ENCODE measurements around the gene LHFPL4. TPM values are rescaled to one million over a fixed set of nuclear protein-coding genes. Genes with fewer than 3 reads are reported as not detected.
"Not testable (repeated sequence)": the region's sequence is repeated elsewhere in the genome, so short reads cannot be mapped to it uniquely, and the experiment has no call there.

The LHFPL4 gene
- total RNA-seq, 2 donors from 2014 or later, result not detected

- H3K9me3 Mint-ChIP-seq; H3K36me3 Mint-ChIP-seq (ENCODE audit: low read depth); H3K4me1 Mint-ChIP-seq; H3K27ac Mint-ChIP-seq; H3K4me3 Mint-ChIP-seq; ATAC-seq (replicated peaks): not testable (repeated sequence)
- peaks cover 30% of the 10 kb centered on the region for H3K27me3 Mint-ChIP-seq
Measured at GRCh38 chr3:9560056-9560455, 6.4 kb upstream of the LHFPL4 start.

DNA sequence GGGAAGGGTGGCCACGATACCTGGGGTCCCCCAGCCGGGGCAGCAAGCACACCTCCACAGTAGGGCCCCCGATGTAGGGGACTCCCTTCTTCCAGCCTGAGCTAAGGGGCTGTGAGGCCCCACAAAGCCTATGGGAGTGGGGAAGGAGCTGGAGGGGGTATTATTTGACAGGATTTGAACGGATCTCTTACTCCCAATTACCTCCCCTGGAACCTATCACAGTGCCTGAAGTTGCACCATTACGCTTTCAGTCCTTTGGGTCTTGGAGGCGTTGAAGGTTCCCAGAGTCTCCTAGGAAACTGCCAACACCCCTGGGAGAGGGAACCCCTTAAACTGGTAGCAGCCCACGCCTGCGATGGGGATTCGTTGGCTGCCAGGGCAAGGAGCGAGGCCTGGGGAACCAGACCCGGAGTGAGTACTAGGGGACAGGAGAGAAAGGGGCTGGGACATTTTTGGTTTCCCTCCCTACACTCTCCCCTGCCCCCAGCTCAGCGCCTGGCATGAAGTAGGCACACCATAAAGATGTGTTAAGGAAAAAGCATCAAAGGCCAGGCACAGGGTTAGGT lies 409 bp upstream of the LHFPL4 start:
- peaks cover 57% of the 10 kb centered on the region for H3K27me3 Mint-ChIP-seq

DNA sequence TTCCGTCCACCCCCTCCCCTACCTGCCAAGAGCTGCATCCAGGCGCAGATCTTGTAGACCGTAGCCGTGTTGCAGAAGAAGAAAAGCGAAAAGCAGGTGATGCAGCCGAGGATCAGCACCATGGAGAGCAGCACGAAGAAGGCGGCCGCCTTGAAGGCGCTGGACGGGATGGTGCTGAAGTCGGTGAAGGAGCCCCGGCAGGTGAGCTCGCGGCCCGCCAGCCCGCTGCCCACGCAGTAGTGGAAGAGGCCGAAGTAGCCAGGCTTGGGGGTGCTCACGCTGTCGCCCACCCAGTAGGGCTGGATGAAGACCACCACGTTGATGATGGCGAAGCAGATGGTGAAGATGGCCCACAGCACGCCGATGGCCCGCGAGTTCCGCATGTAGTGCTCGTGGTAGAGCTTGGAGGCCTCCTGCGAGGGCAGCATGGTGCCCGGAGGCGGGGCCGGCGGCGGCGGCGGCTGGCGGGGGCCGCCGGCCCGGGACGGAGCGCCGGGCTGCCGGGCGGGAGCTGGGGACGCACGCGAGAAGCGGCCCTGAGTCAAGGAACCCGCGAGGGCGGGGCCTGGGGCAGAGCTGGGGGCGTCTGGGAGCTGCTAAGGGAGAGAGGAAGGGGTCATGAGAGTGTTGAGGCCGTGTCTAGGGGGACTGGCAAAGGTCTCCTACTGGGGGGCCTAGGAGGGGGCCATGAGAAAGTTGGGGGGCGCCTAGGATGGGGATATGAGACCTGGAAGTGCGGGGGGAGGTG lies 1.2 kb downstream of the LHFPL4 start:
- H3K4me1 Mint-ChIP-seq, result peaks cover 10% of the 10 kb centered on the region
- H3K27me3 Mint-ChIP-seq, result peaks cover 57% of the 10 kb centered on the region
- H3K4me3 Mint-ChIP-seq, result no peak overlapping the region
- ATAC-seq (replicated peaks), result no peak
- no peak overlapping the region for H3K27ac Mint-ChIP-seq
- peaks cover 7% of the 10 kb centered on the region for H3K9me3 Mint-ChIP-seq
- H3K36me3 Mint-ChIP-seq (ENCODE audit: low read depth), result no peaks in the 10 kb centered on the region

More for the DNA sequence above, 409 bp upstream of the LHFPL4 start:
- Mint-ChIP-seq H3K9me3 (peaks cover 7% of the 10 kb centered on the region), H3K36me3 (ENCODE audit: low read depth) (no peaks in the 10 kb centered on the region), H3K4me1 (peaks cover 10% of the 10 kb centered on the region), H3K27ac (no peak overlapping the region), H3K4me3 (no peak overlapping the region)
- no peak for ATAC-seq (replicated peaks)

- ATAC-seq (replicated peaks), result no peak
- no peak overlapping the region for H3K27ac Mint-ChIP-seq
- peaks cover 7% of the 10 kb centered on the region for H3K9me3 Mint-ChIP-seq
- no peak overlapping the region for H3K4me3 Mint-ChIP-seq
- H3K27me3 Mint-ChIP-seq, result peaks cover 55% of the 10 kb centered on the region
- H3K36me3 Mint-ChIP-seq (ENCODE audit: low read depth), result no peaks in the 10 kb centered on the region
- H3K4me1 Mint-ChIP-seq, result peaks cover 10% of the 10 kb centered on the region
Measured at GRCh38 chr3:9550999-9551398, 2.6 kb downstream of the LHFPL4 start.

DNA sequence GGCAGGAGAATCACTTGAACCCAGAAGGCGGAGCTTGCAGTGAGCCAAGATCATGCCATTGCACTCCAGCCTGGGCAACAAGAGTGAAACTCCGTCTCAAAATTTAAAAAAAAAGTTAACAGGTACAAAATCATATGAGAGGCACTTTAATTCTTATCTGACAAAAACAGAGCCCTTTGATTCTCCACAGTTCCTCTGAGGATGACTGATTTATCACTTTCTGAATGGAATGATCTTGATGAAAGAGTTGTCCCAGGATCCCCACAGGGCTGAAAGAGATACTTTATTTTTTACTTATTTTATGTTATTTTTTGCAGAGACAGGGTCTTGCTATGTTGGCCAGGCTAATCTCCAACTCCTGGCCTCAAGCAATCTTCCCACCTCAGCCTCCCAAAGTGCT lies 4.0 kb downstream of the LHFPL4 start:
- Mint-ChIP-seq H3K4me3 (no peak overlapping the region), H3K9me3 (peaks cover 7% of the 10 kb centered on the region), H3K27ac (no peak overlapping the region), H3K4me1 (peaks cover 10% of the 10 kb centered on the region), H3K27me3 (peaks cover 52% of the 10 kb centered on the region), H3K36me3 (ENCODE audit: low read depth) (no peaks in the 10 kb centered on the region)
- ATAC-seq (replicated peaks), result no peak

DNA sequence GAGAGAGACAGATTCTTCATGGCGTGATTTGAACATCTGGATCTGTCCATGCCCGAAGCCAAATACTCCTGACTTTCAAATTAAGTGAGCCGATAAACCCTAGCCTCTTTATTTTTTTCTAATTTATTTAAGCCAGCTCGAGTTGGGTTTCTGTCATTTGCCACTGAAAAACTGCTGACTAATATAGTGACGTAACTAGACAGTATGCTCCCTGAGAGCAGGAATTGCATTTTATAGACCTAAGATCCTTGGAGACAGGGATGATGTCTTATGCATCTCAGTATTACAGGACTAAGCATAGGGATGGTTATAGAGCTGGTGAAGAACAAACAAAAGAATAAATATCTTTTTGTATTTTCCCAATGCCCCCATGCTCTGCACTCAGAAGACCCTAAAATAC lies 4.6 kb downstream of the LHFPL4 start:
- ATAC-seq (replicated peaks), result no peak
- H3K9me3 Mint-ChIP-seq, result peaks cover 7% of the 10 kb centered on the region
- H3K4me1 Mint-ChIP-seq, result peaks cover 10% of the 10 kb centered on the region
- H3K4me3 Mint-ChIP-seq, result no peak overlapping the region
- peaks cover 49% of the 10 kb centered on the region for H3K27me3 Mint-ChIP-seq
- no peaks in the 10 kb centered on the region for H3K36me3 Mint-ChIP-seq (ENCODE audit: low read depth)
- H3K27ac Mint-ChIP-seq, result no peak overlapping the region

DNA sequence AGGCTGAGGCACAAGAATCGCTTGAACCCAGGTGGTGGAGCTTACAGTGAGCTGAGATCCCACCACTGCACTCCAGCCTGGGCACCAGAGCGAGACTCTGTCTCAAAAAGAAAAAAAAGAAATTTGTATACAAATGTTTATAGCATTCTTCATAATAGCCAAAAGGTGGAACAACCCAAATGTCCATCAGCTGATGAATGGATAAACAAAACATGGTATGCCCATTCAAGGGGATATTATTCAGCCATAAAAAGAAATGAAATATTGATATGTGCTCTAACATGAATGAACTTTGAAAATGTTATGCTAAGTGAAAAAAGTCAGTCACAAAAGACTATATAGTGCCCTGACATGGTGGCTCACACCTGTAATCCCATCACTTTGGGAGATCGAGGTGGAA lies 11.4 kb downstream of the LHFPL4 start:
- Mint-ChIP-seq H3K27ac (no peak overlapping the region), H3K4me1 (no peaks in the 10 kb centered on the region), H3K36me3 (ENCODE audit: low read depth) (no peaks in the 10 kb centered on the region), H3K27me3 (peaks cover 16% of the 10 kb centered on the region), H3K9me3 (no peaks in the 10 kb centered on the region), H3K4me3 (no peak overlapping the region)
- ATAC-seq (replicated peaks), result no peak

GRCh38 chr3:9536212-9536611 lies 17.4 kb downstream of the LHFPL4 start:
- Mint-ChIP-seq H3K27me3 (peaks cover 16% of the 10 kb centered on the region), H3K4me3 (no peak overlapping the region), H3K4me1 (no peaks in the 10 kb centered on the region), H3K27ac (no peak overlapping the region), H3K9me3 (no peaks in the 10 kb centered on the region), H3K36me3 (ENCODE audit: low read depth) (no peaks in the 10 kb centered on the region)
- no peak for ATAC-seq (replicated peaks)

DNA sequence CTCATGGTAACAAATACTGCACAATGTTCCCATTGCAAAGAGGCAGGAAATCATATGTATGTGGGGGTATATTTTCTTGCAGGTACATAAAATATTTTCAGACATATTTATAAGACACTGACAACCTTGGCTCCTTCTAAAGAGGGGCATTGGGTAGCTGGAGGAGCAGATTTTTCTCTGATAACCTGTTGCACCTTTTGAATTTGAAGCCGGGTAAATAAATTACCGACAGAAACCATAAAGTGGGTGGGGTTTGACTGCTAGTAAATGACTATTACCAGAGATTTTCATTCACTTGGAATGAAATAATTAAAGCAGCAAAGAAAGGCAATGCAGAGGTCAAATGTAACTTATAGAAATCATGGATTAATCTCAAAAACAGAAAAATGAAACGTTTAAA lies 19.2 kb downstream of the LHFPL4 start:
- Mint-ChIP-seq H3K36me3 (ENCODE audit: low read depth) (no peaks in the 10 kb centered on the region), H3K9me3 (no peaks in the 10 kb centered on the region), H3K4me1 (no peaks in the 10 kb centered on the region), H3K27ac (no peak overlapping the region), H3K4me3 (no peak overlapping the region), H3K27me3 (peaks cover 15% of the 10 kb centered on the region)
- ATAC-seq (replicated peaks), result no peak

- ATAC-seq (replicated peaks), result no peak
- H3K9me3 Mint-ChIP-seq, result no peaks in the 10 kb centered on the region
- no peak overlapping the region for H3K27ac Mint-ChIP-seq
- H3K4me1 Mint-ChIP-seq, result no peaks in the 10 kb centered on the region
- no peaks in the 10 kb centered on the region for H3K36me3 Mint-ChIP-seq (ENCODE audit: low read depth)
- no peak overlapping the region for H3K4me3 Mint-ChIP-seq
- H3K27me3 Mint-ChIP-seq, result peaks cover 34% of the 10 kb centered on the region
Measured at GRCh38 chr3:9525078-9525477, 28.5 kb downstream of the LHFPL4 start.

DNA sequence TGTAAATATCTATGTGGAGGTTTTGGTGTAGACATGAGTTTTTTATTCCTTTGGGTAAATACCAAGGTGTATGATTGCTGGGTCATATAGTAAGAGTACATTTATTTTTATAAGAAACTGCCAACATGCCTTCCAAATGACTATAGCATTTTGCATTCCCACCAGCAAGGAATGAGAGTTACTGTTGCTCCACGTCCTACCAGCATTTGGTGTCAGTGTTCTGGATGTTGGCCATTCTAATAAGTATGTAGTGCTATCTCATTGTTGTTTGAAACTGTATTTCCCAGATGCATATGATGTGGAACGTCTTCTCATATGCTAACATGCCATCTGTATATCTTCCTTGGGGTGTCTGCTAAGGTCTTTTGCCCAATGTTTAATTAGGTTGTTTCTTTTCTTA lies 38.7 kb downstream of the LHFPL4 start:
- Mint-ChIP-seq H3K9me3 (no peaks in the 10 kb centered on the region), H3K27me3 (peaks cover 4% of the 10 kb centered on the region)

DNA sequence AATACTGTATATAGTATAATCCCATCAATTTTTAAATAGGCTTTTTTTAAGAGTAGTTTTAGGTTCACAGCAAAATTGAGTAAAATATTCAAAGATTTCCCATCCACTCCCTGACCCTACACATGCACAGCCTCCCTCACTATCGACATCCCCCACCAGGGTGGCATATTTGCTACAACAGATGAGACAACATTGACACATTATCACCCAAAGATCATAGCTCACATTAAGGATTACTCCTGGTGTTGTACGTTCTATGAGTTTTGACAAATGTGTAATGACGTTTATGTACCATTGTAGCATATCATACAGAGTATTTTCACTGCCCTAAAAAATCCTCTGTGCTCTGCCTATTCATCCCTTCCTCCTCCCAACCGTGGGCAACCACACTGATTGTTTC lies 39.3 kb downstream of the LHFPL4 start:
- Mint-ChIP-seq H3K36me3 (ENCODE audit: low read depth) (no peaks in the 10 kb centered on the region), H3K9me3 (no peaks in the 10 kb centered on the region), H3K27ac (no peak overlapping the region), H3K4me1 (no peaks in the 10 kb centered on the region), H3K4me3 (no peak overlapping the region), H3K27me3 (peaks cover 6% of the 10 kb centered on the region)
- no peak for ATAC-seq (replicated peaks)

More for the DNA sequence above, 38.7 kb downstream of the LHFPL4 start:
- ATAC-seq (replicated peaks), result no peak
- Mint-ChIP-seq H3K36me3 (ENCODE audit: low read depth) (no peaks in the 10 kb centered on the region), H3K4me1 (no peaks in the 10 kb centered on the region), H3K27ac (no peak overlapping the region), H3K4me3 (no peak overlapping the region)

GRCh38 chr3:9512456-9513045 lies 41.1 kb downstream of the LHFPL4 start:
- H3K4me1 Mint-ChIP-seq, result no peaks in the 10 kb centered on the region
- peaks cover 16% of the 10 kb centered on the region for H3K27me3 Mint-ChIP-seq
- H3K4me3 Mint-ChIP-seq, result no peak overlapping the region
- no peaks in the 10 kb centered on the region for H3K36me3 Mint-ChIP-seq (ENCODE audit: low read depth)
- H3K9me3 Mint-ChIP-seq, result no peaks in the 10 kb centered on the region
- ATAC-seq (replicated peaks), result no peak
- H3K27ac Mint-ChIP-seq, result no peak overlapping the region

DNA sequence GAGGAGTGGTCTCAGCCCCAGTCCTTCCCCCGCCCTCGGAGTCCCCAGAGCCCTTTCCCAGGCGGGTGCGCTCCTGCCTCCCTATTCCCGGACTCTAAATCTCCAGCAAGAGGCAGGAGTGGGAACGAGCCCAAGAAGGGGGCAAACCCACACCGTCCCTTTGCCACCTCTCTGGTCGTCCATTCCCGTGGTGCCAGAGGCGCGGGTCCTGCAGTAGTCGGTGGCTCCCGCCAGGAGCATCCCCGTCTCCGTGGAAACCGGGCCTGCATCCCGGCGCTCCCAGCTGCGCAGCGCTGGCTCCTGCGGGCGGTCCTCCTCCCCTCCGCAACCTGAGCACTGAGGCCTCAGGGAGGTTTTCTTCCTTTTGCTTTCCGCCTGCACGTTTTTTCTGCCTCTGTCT lies 44.8 kb downstream of the LHFPL4 start:
- H3K9me3 Mint-ChIP-seq, result no peaks in the 10 kb centered on the region
- H3K4me1 Mint-ChIP-seq, result no peaks in the 10 kb centered on the region
- H3K27me3 Mint-ChIP-seq, result peaks cover 19% of the 10 kb centered on the region
- H3K27ac Mint-ChIP-seq, result no peak overlapping the region
- no peak overlapping the region for H3K4me3 Mint-ChIP-seq
- H3K36me3 Mint-ChIP-seq (ENCODE audit: low read depth), result no peaks in the 10 kb centered on the region
- ATAC-seq (replicated peaks), result no peak

Data from activated T-helper 17 cell treated with anti-CD3 and anti-CD28 coated beads, Interleukin-2, amount 50 U/mL, for 72 hours (primary cell).